Loucy (cell line): ENCODE data around the gene DIO1.

Experiments used
- CTCF ChIP-seq: fragments of 200-600 bp; sonication (generic); conservative IDR thresholded peaks from 2 replicates; pipeline ENCODE4 v1.5.1; 2014; ENCODE audit warnings: mild to moderate bottlenecking, antibody characterized with exemption, low read length
- EZH2phosphoT487 ChIP-seq: fragments of 200-600 bp; IDR thresholded peaks from 2 replicates; pipeline ENCODE4 v1.6.1; 2018; ENCODE audit warnings: antibody characterized with exemption, mild to moderate bottlenecking, moderate library complexity, borderline replicate concordance

- TF ChIP-seq CTCF: no peak
- TF ChIP-seq EZH2phosphoT487: no peak
Measured at GRCh38 chr1:53851571-53852285, 42.3 kb upstream of the DIO1 start.
